ENCODE measurements around the gene EIF4A3. TPM values are rescaled to one million over a fixed set of nuclear protein-coding genes. Genes with fewer than 3 reads are reported as not detected.
"Not testable (repeated sequence)": the region's sequence is repeated elsewhere in the genome, so short reads cannot be mapped to it uniquely, and the experiment has no call there.

Gene EIF4A3
- polyA plus RNA-seq, 2 of the 4 experiments (the other 2 are of a cell fraction), result 181 to 189 TPM

- TF ChIP-seq CBX8 (IDR thresholded peaks at IDR 0.05) (no peak), POLR2AphosphoS2 (conservative IDR thresholded peaks at IDR 0.05; ENCODE audit: low read length) (no peak), CHD4 (IDR thresholded peaks at IDR 0.05; ENCODE audit: borderline replicate concordance) (no peak), GATA3 (IDR thresholded peaks at IDR 0.05; ENCODE audit: borderline replicate concordance) (no peak), ATOH8 (CRISPR knock-in tag; IDR thresholded peaks at IDR 0.05; ENCODE audit: low read depth) (no peak), NFE2L2 (conservative IDR thresholded peaks at IDR 0.05; ENCODE audit: low read length) (no peak), ZFP36 (IDR thresholded peaks at IDR 0.05; ENCODE audit: borderline replicate concordance, partially characterized antibody) (no peak), RAD21 (conservative IDR thresholded peaks at IDR 0.05 in 1 of 2, IDR thresholded peaks at IDR 0.05 in 1 of 2) (no peak), TFCP2L1 (CRISPR knock-in tag; IDR thresholded peaks at IDR 0.05) (no peak), FOSL2 (IDR thresholded peaks at IDR 0.05) (no peak), FOSL2 (CRISPR knock-in tag; IDR thresholded peaks at IDR 0.05) (no peak), CHD2 (IDR thresholded peaks at IDR 0.05; ENCODE audit: low read length, partially characterized antibody) (no peak), ESRRA (IDR thresholded peaks at IDR 0.05; ENCODE audit: borderline replicate concordance, low read length) (no peak), JUNB (IDR thresholded peaks at IDR 0.05) (no peak), KDM1A (IDR thresholded peaks at IDR 0.05; ENCODE audit: low read depth) (no peak), KDM5A (IDR thresholded peaks at IDR 0.05) (no peak), SMC3 (IDR thresholded peaks at IDR 0.05) (no peak), EHF (CRISPR knock-in tag; IDR thresholded peaks at IDR 0.05) (no peak), ZNF302 (CRISPR knock-in tag; IDR thresholded peaks at IDR 0.05) (no peak)
- WGBS (ENCODE audit: missing lambda C conversion rate), result 73% methylated on average over 2 of the region's 2 CpGs
- FAIRE-seq (no peak), DNase-seq (ENCODE audit: low read depth in 1 of 2, low spot score in 1 of 2) (no peak), ATAC-seq (no peak)
- CTCF ChIA-PET, result interaction anchor here (1.3 to 1.8 kb wide), 2 partner anchors 9 to 37 kb away, joined by 4 to 7 read pairs; no protein-coding TSS in a partner anchor
- Histone ChIP-seq H3K4me1 (no peaks in the 10 kb centered on the region), H3K27ac (no peak overlapping the region), H3K4me2 (no peak overlapping the region), H3K4me3 (no peak overlapping the region), H3K9me3 (no peaks in the 10 kb centered on the region)
- POLR2A ChIA-PET, result no interaction called here
Observed at GRCh38 chr17:80158846-80159245, 11.9 kb upstream of the EIF4A3 start.

GRCh38 chr17:80155600-80155999 is 8.7 kb upstream of the EIF4A3 start:
- CTCF ChIA-PET, result interaction anchor here (1.0 kb wide), 1 partner anchor 54 kb away, joined by 3 read pairs; the partner anchor contains the start of gene GAA
- ATAC-seq; H3K27ac ChIP-seq; DNase-seq (ENCODE audit: low read depth in 1 of 2, low spot score in 1 of 2); FAIRE-seq; H3K4me2 ChIP-seq; H3K4me3 ChIP-seq; H3K4me1 ChIP-seq; POLR2A ChIA-PET; H3K9me3 ChIP-seq: not testable (repeated sequence)
- WGBS (ENCODE audit: missing lambda C conversion rate), result 38% methylated on average over 2 of the region's 2 CpGs

GRCh38 chr17:80154166-80154565 is 7.2 kb upstream of the EIF4A3 start:
- DNase-seq (ENCODE audit: low read depth in 1 of 2, low spot score in 1 of 2) (no peak), FAIRE-seq (no peak), ATAC-seq (no peak)
- Histone ChIP-seq H3K9me3 (no peaks in the 10 kb centered on the region), H3K4me2 (no peak overlapping the region), H3K27ac (no peak overlapping the region), H3K4me3 (no peak overlapping the region), H3K4me1 (no peaks in the 10 kb centered on the region; the same call in 2 of the 3 replicates)
- POLR2A ChIA-PET, result no interaction called here
- 85% methylated on average over 5 of the region's 5 CpGs for WGBS (ENCODE audit: missing lambda C conversion rate)
- CTCF ChIA-PET, result no interaction called here
- TF ChIP-seq PHF8 (IDR thresholded peaks at IDR 0.05; ENCODE audit: borderline replicate concordance, low read depth), result no peak
- TF ChIP-seq KDM5A (IDR thresholded peaks at IDR 0.05), result no peak
- no peak for TF ChIP-seq GATA3 (IDR thresholded peaks at IDR 0.05; ENCODE audit: borderline replicate concordance)
- no peak for TF ChIP-seq CTCF (IDR thresholded peaks at IDR 0.05)
- TF ChIP-seq ZC3H11A (IDR thresholded peaks at IDR 0.05), result no peak
- no peak for TF ChIP-seq HOXA7 (CRISPR knock-in tag; IDR thresholded peaks at IDR 0.05)
- TF ChIP-seq POLR2AphosphoS2 (conservative IDR thresholded peaks at IDR 0.05; ENCODE audit: low read length), result no peak
- no peak for TF ChIP-seq CBX2 (IDR thresholded peaks at IDR 0.05; ENCODE audit: borderline replicate concordance, low read depth)
- no peak for TF ChIP-seq EP300 (IDR thresholded peaks at IDR 0.05)
- no peak for TF ChIP-seq EHMT2 (IDR thresholded peaks at IDR 0.05; ENCODE audit: low read depth)
- TF ChIP-seq MAFK (IDR thresholded peaks at IDR 0.05; ENCODE audit: partially characterized antibody), result no peak
- no peak for TF ChIP-seq RFX5 (IDR thresholded peaks at IDR 0.05)
- TF ChIP-seq ZFP36 (IDR thresholded peaks at IDR 0.05; ENCODE audit: borderline replicate concordance, partially characterized antibody), result no peak
- TF ChIP-seq RARB (CRISPR knock-in tag; IDR thresholded peaks at IDR 0.05), result no peak
- no peak for TF ChIP-seq FOSB (CRISPR knock-in tag; IDR thresholded peaks at IDR 0.05)
- no peak for TF ChIP-seq FOSL2 (IDR thresholded peaks at IDR 0.05)
- no peak for TF ChIP-seq FOSL2 (CRISPR knock-in tag; IDR thresholded peaks at IDR 0.05)
- no peak for TF ChIP-seq TP53 (CRISPR knock-in tag; IDR thresholded peaks at IDR 0.05)
- no peak for TF ChIP-seq MYC (IDR thresholded peaks at IDR 0.05; ENCODE audit: borderline replicate concordance, low read length)
